DMS79 (cell line): ENCODE measurements around the gene KDM4C.
A peak's percentile ranks its signal among the peaks of the same experiment; 100 is the strongest.

Source experiments
- DNase-seq: peaks from one replicate; lab custom pipeline; 2025; lab: John Stamatoyannopoulos, UW

Gene KDM4C

GRCh38 chr9:7045361-7045760 lies 287.6 kb downstream of the KDM4C start:
- no peak for DNase-seq

DNA sequence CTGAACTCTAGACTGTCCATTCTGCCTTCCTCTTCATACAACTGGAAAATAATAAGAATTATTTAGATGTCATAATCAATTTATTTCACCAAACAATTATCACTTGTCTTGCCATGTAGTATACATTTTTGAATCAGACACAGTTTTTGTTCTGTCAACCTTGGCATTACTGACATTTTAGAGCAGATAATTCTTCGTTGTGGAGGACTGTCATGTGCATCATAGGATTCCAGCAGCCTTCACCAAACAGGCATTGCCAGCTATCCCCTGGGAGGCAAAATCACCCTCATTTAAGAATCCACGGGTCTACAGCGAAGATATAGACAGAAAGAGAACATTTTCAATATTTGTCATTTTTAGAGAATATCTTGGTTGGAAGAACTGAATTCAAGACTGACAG lies 293.9 kb downstream of the KDM4C start:
- no peak for DNase-seq

- DNase-seq = no peak
Measured at GRCh38 chr9:7053903-7054302, 296.1 kb downstream of the KDM4C start.

DNA sequence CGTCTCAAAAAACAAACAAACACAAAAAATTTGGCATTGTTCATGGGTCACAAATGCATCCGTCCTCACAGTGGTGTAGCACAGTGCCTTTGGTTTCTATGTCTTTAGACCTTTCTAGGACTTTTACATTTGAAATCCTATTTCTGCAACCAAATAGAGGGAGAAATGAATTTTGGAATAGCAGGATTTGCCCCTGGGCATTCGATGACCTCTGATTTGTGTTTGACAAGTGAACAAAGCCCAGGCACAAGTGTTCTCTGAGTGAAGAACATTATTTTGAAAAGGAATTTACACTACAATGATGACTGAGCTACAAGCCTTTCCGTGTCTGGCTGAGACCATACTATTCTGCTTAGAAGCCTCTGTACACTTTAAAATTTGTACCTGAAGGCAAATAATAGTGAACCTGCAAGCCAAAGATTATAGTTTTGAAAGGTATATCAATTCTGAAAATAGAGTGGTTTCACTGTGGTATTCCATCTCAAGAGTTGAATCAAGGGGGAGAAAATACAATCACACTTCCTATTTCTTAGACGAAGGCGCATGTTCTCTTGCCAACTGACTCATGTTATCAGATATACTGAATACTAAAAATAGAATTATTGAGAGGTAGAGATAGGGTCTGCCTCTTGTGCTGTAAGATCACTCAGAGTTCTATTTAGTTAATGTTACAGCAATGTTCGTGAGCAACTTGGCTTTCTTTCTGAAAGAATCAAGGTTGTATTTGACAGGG lies 297.6 kb downstream of the KDM4C start:
- no peak for DNase-seq

DNA sequence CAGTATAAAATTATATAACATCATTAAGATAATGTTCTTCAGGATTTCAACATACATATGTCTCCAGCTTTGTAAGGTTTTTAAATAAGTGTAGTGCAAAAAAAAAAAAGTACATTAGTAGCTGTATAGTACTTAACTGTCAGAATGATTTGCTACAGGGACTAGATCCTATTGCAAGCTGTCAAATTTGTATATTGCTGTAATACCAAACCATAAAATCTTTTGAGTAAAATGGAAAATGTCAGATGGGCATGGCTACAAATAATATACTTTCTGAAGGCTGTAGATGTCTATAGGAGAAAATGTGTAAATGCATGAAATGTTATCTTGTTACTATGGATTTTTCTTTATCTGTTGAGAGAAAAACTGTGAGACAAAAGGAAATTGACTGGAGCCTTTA lies 298.5 kb downstream of the KDM4C start:
- no peak for DNase-seq

- DNase-seq = peak; percentile 88
Measured at GRCh38 chr9:7058473-7058872, 300.7 kb downstream of the KDM4C start.

DNA sequence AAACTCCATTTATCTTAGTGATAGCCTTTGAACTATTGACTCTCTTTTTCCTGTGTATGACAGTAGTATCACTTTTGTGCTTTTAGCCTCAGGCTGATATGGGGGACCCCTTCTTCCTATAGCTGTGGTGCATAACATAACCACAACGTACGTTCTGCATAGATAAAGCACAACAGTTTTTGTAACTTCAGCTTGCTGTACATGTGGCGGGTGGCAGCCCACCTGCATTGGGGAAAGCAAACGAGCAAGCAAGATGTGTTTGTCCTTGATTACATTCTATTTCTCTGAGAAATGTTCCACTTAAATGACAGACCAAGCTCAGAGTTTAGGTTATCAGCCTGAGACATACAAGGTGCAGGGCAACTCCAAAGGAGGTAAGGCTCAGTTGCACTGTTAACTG lies 309.4 kb downstream of the KDM4C start:
- DNase-seq = no peak

DNA sequence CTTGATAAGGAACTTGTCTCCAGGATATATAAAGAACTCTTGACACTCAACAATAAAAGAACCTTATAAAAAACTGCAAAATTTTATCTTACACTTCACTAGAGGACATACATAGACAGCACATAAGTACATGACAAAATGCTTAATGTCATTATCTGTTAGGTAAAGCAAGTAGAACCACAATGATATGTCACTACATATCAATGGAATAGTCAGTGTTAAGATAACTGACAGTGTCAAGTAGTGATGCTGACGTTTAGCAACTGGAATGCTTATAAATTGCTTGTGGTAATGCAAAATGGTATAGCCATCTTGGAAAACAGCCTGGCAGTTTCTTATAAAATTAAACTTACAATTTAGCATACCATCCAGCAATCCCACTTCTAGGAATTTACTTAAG lies 314.1 kb downstream of the KDM4C start:
- DNase-seq = no peak

GRCh38 chr9:7073706-7074105 lies 315.9 kb downstream of the KDM4C start:
- no peak for DNase-seq

DNA sequence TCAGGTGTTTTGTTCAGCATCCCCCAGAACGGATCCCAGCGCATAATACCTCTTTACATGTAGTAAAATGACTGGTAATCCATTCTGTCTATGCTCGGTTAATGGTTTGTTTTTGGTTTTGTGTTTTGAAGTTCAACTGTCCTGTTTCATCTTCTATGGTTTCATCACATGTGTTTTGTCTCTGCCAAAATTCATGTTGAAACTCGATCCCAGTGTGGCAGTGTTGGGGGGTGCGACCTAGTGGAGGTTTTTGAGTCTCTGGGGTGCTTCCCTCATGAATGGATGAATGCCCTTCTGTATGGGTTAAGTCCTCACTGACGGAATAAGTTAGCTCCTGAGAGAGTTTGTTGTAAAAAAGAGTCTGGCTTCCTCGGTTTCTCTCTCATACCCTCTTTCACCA lies 317.4 kb downstream of the KDM4C start:
- no peak for DNase-seq

GRCh38 chr9:7079051-7079450 lies 321.3 kb downstream of the KDM4C start:
- DNase-seq = no peak

GRCh38 chr9:7081065-7081600 lies 323.4 kb downstream of the KDM4C start:
- no peak for DNase-seq

- DNase-seq = no peak
Measured at GRCh38 chr9:7083192-7083591, 325.4 kb downstream of the KDM4C start.

DNA sequence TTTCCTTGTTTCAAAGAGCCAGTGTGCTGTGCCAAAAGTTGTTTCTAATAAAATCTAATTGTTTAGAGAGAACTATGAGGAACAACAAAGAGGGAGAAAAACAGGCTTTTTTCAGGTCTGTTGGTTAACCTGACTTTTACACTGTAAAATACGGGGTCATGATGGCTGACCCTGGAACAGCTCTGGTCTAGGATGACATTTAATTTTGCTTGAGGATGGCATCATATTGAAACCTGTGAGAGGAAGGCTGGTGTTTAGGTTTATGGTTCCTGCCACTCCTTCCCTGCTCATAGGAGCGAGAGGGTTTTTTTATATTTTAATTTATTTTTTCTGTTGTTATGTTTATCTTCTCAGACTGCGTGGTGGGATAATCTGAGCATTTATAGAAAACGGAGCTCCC lies 327.6 kb downstream of the KDM4C start:
- no peak for DNase-seq

DNA sequence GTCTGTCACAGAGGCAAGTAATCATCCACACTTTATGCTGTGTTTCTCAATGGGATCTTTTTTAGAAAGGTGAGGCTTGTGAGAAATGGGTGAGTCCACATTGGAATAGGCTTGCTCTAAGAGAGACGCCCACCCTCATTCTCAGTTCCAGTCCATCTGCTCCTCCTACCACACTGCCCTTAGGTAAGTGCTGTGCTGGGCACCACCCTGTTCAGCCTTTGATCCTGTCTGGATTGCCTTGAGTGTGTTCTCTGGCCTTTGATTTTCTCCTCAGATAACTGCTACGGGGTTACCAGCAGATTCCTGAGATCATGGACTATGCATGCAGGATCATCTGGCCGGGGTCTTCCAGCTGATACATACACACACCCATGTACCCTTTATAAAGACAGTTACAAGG lies 328.6 kb downstream of the KDM4C start:
- no peak for DNase-seq

GRCh38 chr9:7088611-7089010 lies 330.8 kb downstream of the KDM4C start:
- DNase-seq = no peak

GRCh38 chr9:7089406-7090193 lies 331.8 kb downstream of the KDM4C start:
- DNase-seq = no peak

DNA sequence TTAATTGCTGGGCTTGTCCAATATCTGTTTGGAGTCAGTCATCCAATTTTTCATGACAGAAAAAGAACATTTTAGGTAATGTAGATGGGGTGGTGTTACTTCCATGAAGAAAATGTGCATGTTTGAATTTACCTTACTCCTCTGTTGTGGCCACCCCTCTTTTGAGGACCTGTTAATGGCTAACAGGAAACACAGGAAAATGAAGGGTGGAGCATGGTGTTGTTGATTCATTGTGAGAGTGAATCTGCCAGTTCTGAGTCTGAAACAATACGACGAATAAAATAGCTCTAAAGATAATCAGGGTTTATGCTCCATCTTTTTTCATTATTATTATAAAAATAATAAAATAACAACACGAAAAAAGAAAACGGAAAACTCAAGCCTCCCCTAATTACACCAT lies 335.3 kb downstream of the KDM4C start:
- DNase-seq = no peak

DNA sequence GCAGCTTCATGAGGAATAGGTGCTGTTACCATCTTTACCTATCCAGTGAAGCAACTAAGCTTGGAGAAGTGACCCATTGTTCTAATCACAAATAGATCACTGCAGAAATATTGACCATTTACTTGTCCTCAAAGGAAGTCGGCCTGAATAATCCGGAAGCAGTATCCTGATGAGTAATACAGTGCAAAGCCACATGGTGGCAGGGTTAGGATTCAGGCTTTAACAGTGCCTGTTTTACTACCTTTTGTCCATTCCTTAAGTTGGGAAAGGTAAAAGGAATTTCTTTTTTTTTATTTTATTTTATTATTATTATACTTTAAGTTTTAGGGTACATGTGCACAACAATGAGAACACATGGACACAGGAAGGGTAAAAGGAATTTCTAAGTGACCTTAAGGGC lies 336.3 kb downstream of the KDM4C start:
- no peak for DNase-seq

GRCh38 chr9:7094576-7094975 lies 336.8 kb downstream of the KDM4C start:
- no peak for DNase-seq

DNA sequence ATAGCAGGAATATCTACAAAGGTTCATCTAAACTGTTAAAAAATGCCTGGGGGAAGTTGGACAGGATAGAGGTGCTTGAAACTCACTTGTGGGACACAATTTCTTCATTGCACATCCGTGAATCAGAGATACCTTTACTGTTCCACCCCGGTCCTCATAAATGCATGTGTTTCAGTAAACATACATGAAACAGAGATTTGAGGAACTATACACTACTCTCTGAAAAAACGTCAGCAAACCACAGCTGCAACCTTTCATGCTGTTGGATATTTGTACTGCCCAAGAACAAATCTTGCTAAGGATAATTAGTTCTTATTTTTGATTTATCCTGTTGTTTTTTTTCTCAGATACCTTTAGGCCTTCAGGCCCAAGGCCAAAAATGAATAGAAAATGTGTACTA lies 337.3 kb downstream of the KDM4C start:
- no peak for DNase-seq

DNA sequence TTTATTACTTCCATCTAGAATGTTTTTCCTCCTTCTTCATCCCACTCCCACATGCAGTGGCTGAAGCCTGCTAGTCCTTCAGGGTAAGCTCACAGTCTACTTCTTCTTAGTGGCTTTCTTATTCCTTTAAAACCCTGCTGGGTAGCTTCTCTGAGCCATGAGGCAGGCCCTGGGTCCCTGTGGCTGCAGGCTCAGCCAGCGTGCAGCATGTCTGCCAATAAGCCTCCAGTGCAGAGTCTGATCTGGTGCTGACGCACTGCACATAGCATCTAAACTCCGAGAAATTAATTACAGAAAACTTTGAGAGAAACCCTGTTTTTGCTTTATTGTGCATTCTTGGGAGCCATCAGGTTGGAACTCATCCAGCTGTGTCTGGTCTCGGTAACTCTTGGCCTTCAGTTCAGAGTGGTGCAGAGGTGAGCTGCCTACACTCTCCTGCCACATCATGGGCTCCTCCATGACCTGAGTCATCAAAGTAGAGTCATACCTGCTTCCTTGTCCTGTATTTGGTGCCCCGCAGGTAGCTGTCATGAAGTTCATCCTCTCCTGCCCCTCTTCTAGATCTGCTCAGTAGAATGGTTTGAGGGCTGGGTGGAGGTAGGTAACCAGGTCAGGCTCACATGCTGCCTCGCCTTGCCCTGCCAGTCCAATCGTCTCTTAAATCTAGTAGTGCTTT lies 339.4 kb downstream of the KDM4C start:
- DNase-seq = no peak
